Fibroblast of villous mesenchyme (primary cell): ENCODE results near the gene OR8B3. TPM values are rescaled to one million over a fixed set of nuclear protein-coding genes. Genes with fewer than 3 reads are reported as not detected.

ENCODE experiments used
- DNase-seq: peaks from one replicate; pipeline ENCODE4 v3.0.0-alpha.2; 2010; ENCODE audit warnings: low read depth
- H3K4me3 ChIP-seq: 2 replicates; pipeline ENCODE4 v1.5.1; 2011; ENCODE audit warnings: low read depth, mild to moderate bottlenecking, low read length
- CTCF ChIP-seq: IDR thresholded peaks from 2 replicates; pipeline ENCODE4 v1.5.1; 2012; ENCODE audit warnings: low read depth, mild to moderate bottlenecking, low read length; ENCODE audit not compliant: insufficient read depth
- total RNA-seq: library from RNA; depleted of rRNA; stranded (reverse); fragments of >200 nt; gene quantifications from 2 replicates; pipeline ENCODE4 v1.2.3, GENCODE V29; 2012

OR8B3 gene
- total RNA-seq, 1 donor: not detected

- H3K4me3 ChIP-seq: no peak overlapping the region
- TF ChIP-seq CTCF: no peak
- no peak for DNase-seq
These were observed 22.5 kb downstream of the OR8B3 start for GRCh38 chr11:124376280-124376679.

GRCh38 chr11:124359566-124359965, 39.3 kb downstream of the OR8B3 start:
- H3K4me3 ChIP-seq: no peak overlapping the region
- TF ChIP-seq CTCF: no peak
- no peak for DNase-seq

GRCh38 chr11:124346311-124346955, 52.4 kb downstream of the OR8B3 start:
- no peak for DNase-seq
- no peak overlapping the region for H3K4me3 ChIP-seq
- no peak for TF ChIP-seq CTCF

Other genes with a start within 250 kb of the OR8B3 start
- gene OR10D3, start 215.7 kb downstream of the OR8B3 start, total RNA-seq: not detected in 2 replicates
- under 0.01 TPM in 1 of 2 replicates, not detected in the other for gene OR8G1, start 157.9 kb downstream of the OR8B3 start, total RNA-seq
- not detected in 2 replicates for gene OR8G5, start 142.6 kb downstream of the OR8B3 start, total RNA-seq
- 0.32 TPM in 1 of 2 replicates, not detected in the other for gene OR8D1, start 85.1 kb downstream of the OR8B3 start, total RNA-seq
- not detected in 2 replicates for gene OR8D2, start 78.8 kb downstream of the OR8B3 start, total RNA-seq
- gene OR8B2, start 14.5 kb downstream of the OR8B3 start, total RNA-seq: not detected in 2 replicates
- gene OR8B4, start 25.8 kb upstream of the OR8B3 start, total RNA-seq: not detected in 2 replicates
- gene OR8B8, start 46.7 kb upstream of the OR8B3 start, total RNA-seq: not detected in 2 replicates
- gene OR8B12, start 144.6 kb upstream of the OR8B3 start, total RNA-seq: not detected in 2 replicates
- gene OR8A1, start 171.0 kb upstream of the OR8B3 start, total RNA-seq: under 0.01 TPM in 1 of 2 replicates, not detected in the other
- under 0.01 TPM in 1 of 2 replicates, not detected in the other for gene PANX3, start 212.4 kb upstream of the OR8B3 start, total RNA-seq
- 24.2 and 30.9 TPM in 2 replicates for gene TBRG1, start 223.8 kb upstream of the OR8B3 start, total RNA-seq